Suprapubic skin (tissue), 4 donors: ENCODE measurements around the gene RGL2. TPM values are rescaled to one million over a fixed set of nuclear protein-coding genes. Genes with fewer than 3 reads are reported as not detected.
A peak's percentile ranks its signal among the peaks of the same experiment; 100 is the strongest.

Experiments used
- DNase-seq, 2 donors: peaks; one replicate each; pipeline ENCODE4 v3.0.0-alpha.2; 2019; ENCODE audit warnings: low spot score in 2 of 2
- H3K27ac ChIP-seq: fragments of 200-600 bp; sonication (generic); one replicate; pipeline ENCODE4 v1.5.1; 2019
- H3K27me3 ChIP-seq: fragments of 200-600 bp; sonication (generic); one replicate; pipeline ENCODE4 v1.5.1; 2019
- H3K36me3 ChIP-seq: fragments of 200-600 bp; sonication (generic); one replicate; pipeline ENCODE4 v1.5.1; 2019
- H3K4me1 ChIP-seq: fragments of 200-600 bp; sonication (generic); one replicate; pipeline ENCODE4 v1.5.1; 2019
- H3K4me3 ChIP-seq: fragments of 200-600 bp; sonication (generic); one replicate; pipeline ENCODE4 v1.5.1; 2019; ENCODE audit warnings: mild to moderate bottlenecking
- H3K9me3 ChIP-seq: fragments of 200-600 bp; sonication (generic); one replicate; pipeline ENCODE4 v1.5.1; 2019
- EP300 ChIP-seq: sonication (generic); formaldehyde crosslinking; IDR thresholded peaks from one replicate; pipeline ENCODE4 v1.6.1; 2017; ENCODE audit warnings: antibody characterized with exemption
- POLR2A ChIP-seq, 2 donors: fragments of 450-650 bp; IDR thresholded peaks; one replicate each; pipeline ENCODE4 v1.6.1; 2017; ENCODE audit warnings: antibody characterized with exemption in 2 of 2, mild to moderate bottlenecking in 2 of 2, moderate library complexity in 2 of 2
- POLR2AphosphoS5 ChIP-seq, 3 donors: sonication (generic); formaldehyde crosslinking; IDR thresholded peaks; one replicate each; pipeline ENCODE4 v1.6.1; 2017; ENCODE audit warnings: antibody characterized with exemption in 3 of 3
- WGBS: methylation state at CpG from one replicate; pipeline ENCODE4 v1.1.5; 2018; 5-methylcytosine and 5-hydroxymethylcytosine counted together
- total RNA-seq, 4 donors: library from RNA; depleted of rRNA; stranded (reverse); fragments of >200 nt; gene quantifications; one replicate each; pipeline ENCODE4 v1.1.0, GENCODE V29; 2016
- TF ChIP-seq, protein P1 (sequence below), 2 donors: fragments of 200-600 bp in 1 of 2; fragments of 450-650 bp in 1 of 2; sonication (generic) in 1 of 2; IDR thresholded peaks; one replicate each; pipeline ENCODE4 v1.5.1; 2016 to 2019; ENCODE audit warnings: antibody characterized with exemption in 2 of 2, mild to moderate bottlenecking in 1 of 2, moderate library complexity in 1 of 2

The RGL2 gene
- total RNA-seq, 4 donors from 2014 or later: 80.8 to 118 (median 96.6) TPM

GRCh38 chr6:33313709-33314514, 15.2 kb upstream of the RGL2 start, which contains the start of gene TAPBP:
Gene TAPBP, minus strand, starts transcription at chr6:33314078. Its CDS starts 37 bp downstream, at chr6:33314041.
- peak within 1 kb of the TSS; percentile 96 for H3K27ac ChIP-seq
- whole genome bisulfite sequencing: 3% methylated on average over 35 of the region's 47 CpGs
- peaks cover 2% of the 10 kb centered on the region for H3K36me3 ChIP-seq
- no peaks in the 10 kb centered on the region for H3K9me3 ChIP-seq
- peak; percentile 87 for DNase-seq
- TF ChIP-seq POLR2AphosphoS5 (IDR thresholded peaks at IDR 0.05): peak; percentile 27 to 66 (median 62)
- TF ChIP-seq, protein P1, sequence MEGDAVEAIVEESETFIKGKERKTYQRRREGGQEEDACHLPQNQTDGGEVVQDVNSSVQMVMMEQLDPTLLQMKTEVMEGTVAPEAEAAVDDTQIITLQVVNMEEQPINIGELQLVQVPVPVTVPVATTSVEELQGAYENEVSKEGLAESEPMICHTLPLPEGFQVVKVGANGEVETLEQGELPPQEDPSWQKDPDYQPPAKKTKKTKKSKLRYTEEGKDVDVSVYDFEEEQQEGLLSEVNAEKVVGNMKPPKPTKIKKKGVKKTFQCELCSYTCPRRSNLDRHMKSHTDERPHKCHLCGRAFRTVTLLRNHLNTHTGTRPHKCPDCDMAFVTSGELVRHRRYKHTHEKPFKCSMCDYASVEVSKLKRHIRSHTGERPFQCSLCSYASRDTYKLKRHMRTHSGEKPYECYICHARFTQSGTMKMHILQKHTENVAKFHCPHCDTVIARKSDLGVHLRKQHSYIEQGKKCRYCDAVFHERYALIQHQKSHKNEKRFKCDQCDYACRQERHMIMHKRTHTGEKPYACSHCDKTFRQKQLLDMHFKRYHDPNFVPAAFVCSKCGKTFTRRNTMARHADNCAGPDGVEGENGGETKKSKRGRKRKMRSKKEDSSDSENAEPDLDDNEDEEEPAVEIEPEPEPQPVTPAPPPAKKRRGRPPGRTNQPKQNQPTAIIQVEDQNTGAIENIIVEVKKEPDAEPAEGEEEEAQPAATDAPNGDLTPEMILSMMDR (IDR thresholded peaks at IDR 0.05): no peak
- H3K4me3 ChIP-seq: peak within 1 kb of the TSS; percentile 81
- no peaks in the 10 kb centered on the region for H3K27me3 ChIP-seq
- peaks cover 52% of the 10 kb centered on the region for H3K4me1 ChIP-seq

DNA sequence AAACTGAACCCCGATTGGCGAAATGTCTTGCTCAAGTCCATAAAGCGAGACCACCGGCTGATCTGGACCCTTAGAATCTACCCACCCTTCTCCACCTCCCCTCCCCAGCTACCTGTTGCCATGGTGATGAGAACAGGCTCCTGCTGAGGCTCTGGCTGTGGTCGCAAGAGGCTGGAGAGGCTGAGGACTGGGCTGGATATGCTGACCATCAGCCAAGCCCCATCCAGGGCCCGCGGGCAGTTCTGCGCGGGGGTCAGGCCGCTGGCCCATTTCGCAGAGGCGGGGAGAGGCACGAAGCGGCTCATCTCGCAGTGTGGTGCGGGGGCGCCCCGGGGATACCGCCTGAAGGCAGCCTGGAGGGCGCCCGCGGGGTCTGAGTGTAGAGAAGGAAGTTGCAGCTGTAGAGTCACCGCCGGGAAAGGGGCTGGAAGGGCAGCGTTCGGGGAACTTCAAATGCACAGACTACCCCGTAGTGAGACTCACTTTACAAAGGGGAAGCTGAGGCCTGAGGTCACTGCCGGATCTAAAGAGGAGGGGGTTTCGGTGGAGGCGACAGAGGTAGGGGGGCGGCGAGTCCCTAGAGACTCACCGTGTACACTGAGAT, 14.5 kb upstream of the RGL2 start:
- under 1% methylated on average over 28 of the region's 33 CpGs for WGBS
- no peaks in the 10 kb centered on the region for H3K27me3 ChIP-seq
- no peaks in the 10 kb centered on the region for H3K9me3 ChIP-seq
- H3K4me3 ChIP-seq: peak overlapping the region; percentile 81
- TF ChIP-seq POLR2A (IDR thresholded peaks at IDR 0.05): peak in 1 of 2 donors; percentile 33
- TF ChIP-seq POLR2AphosphoS5 (IDR thresholded peaks at IDR 0.05): no peak
- TF ChIP-seq EP300: no peak
- TF ChIP-seq, protein P1 (IDR thresholded peaks at IDR 0.05): no peak
- DNase-seq: peak in 1 of 2 donors; percentile 80
- peaks cover 46% of the 10 kb centered on the region for H3K4me1 ChIP-seq
- peaks cover 4% of the 10 kb centered on the region for H3K36me3 ChIP-seq
- H3K27ac ChIP-seq: peak overlapping the region; percentile 96

GRCh38 chr6:33312361-33313104, 13.8 kb upstream of the RGL2 start:
- Histone ChIP-seq H3K9me3 (no peaks in the 10 kb centered on the region), H3K36me3 (peaks cover 5% of the 10 kb centered on the region), H3K27ac (peak overlapping the region; percentile 96), H3K4me1 (peaks cover 46% of the 10 kb centered on the region), H3K27me3 (no peaks in the 10 kb centered on the region), H3K4me3 (peak overlapping the region; percentile 81)
- DNase-seq: peak in 1 of 2 donors; percentile 84
- TF ChIP-seq, protein P1 (IDR thresholded peaks at IDR 0.05): no peak
- TF ChIP-seq POLR2AphosphoS5 (IDR thresholded peaks at IDR 0.05) (no peak), POLR2A (IDR thresholded peaks at IDR 0.05) (no peak), EP300 (no peak)
- 3% methylated on average over 22 of the region's 29 CpGs for WGBS

- Histone ChIP-seq H3K27me3 (no peaks in the 10 kb centered on the region), H3K36me3 (peaks cover 48% of the 10 kb centered on the region), H3K4me3 (no peak overlapping the region), H3K27ac (no peak overlapping the region), H3K9me3 (no peaks in the 10 kb centered on the region), H3K4me1 (peaks cover 14% of the 10 kb centered on the region)
- 85% methylated on average over 4 of the region's 4 CpGs for WGBS
- no peak for TF ChIP-seq EP300
- DNase-seq: no peak
These were observed 7.6 kb upstream of the RGL2 start for GRCh38 chr6:33306356-33306755.

- H3K4me1 ChIP-seq: peaks cover 22% of the 10 kb centered on the region
- H3K36me3 ChIP-seq: peaks cover 48% of the 10 kb centered on the region
- no peaks in the 10 kb centered on the region for H3K27me3 ChIP-seq
- DNase-seq: no peak
- H3K4me3 ChIP-seq: no peak overlapping the region
- H3K27ac ChIP-seq: no peak overlapping the region
- WGBS: 87% methylated on average over 8 of the region's 8 CpGs
- TF ChIP-seq POLR2A (IDR thresholded peaks at IDR 0.05) (no peak), EP300 (no peak), POLR2AphosphoS5 (IDR thresholded peaks at IDR 0.05) (no peak)
- TF ChIP-seq, protein P1 (IDR thresholded peaks at IDR 0.05): no peak
- no peaks in the 10 kb centered on the region for H3K9me3 ChIP-seq
These were observed 6.3 kb upstream of the RGL2 start for GRCh38 chr6:33305052-33305451.
